ENCODE measurements around the gene MMP13.
"Not testable (repeated sequence)": the region's sequence is repeated elsewhere in the genome, so short reads cannot be mapped to it uniquely, and the experiment has no call there.

MMP13 gene

DNA sequence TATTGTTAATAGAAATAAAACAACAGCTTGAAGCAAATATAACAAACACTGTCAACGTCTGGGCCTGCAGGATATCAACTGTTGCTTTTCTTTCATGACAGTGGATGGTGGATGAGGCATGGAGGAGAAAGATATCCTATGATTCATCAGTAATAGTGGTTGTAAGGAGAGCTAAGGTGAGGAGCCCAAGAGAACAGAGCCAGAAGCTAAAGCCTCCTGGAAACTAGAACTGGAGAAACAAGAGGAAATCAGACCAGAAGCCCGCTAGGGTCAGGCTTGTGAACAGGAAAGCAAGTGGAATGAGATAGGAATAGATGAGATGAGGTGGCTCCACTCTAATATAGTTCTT lies 43.1 kb downstream of the MMP13 start:
- TF ChIP-seq, protein P1, sequence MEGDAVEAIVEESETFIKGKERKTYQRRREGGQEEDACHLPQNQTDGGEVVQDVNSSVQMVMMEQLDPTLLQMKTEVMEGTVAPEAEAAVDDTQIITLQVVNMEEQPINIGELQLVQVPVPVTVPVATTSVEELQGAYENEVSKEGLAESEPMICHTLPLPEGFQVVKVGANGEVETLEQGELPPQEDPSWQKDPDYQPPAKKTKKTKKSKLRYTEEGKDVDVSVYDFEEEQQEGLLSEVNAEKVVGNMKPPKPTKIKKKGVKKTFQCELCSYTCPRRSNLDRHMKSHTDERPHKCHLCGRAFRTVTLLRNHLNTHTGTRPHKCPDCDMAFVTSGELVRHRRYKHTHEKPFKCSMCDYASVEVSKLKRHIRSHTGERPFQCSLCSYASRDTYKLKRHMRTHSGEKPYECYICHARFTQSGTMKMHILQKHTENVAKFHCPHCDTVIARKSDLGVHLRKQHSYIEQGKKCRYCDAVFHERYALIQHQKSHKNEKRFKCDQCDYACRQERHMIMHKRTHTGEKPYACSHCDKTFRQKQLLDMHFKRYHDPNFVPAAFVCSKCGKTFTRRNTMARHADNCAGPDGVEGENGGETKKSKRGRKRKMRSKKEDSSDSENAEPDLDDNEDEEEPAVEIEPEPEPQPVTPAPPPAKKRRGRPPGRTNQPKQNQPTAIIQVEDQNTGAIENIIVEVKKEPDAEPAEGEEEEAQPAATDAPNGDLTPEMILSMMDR (conservative IDR thresholded peaks at IDR 0.05; ENCODE audit: low read depth, low read length), result no peak
- Histone ChIP-seq H3K27me3 (ENCODE audit: insufficient read depth, low read depth) (no peaks in the 10 kb centered on the region), H3K27ac (no peak overlapping the region), H2AFZ (ENCODE audit: low read depth) (no peak overlapping the region), H3K79me2 (ENCODE audit: insufficient read depth, low read depth) (no peaks in the 10 kb centered on the region), H3K9ac (no peak overlapping the region), H3K4me2 (no peak overlapping the region), H4K20me1 (ENCODE audit: insufficient read depth) (no peaks in the 10 kb centered on the region), H3K36me3 (ENCODE audit: insufficient read depth) (no peaks in the 10 kb centered on the region), H3K4me1 (ENCODE audit: low read depth, poor library complexity, severe bottlenecking) (no peaks in the 10 kb centered on the region), H3K4me3 (IDR thresholded peaks at IDR 0.05; ENCODE audit: insufficient read depth, low read depth, low read length) (no peak overlapping the region)

GRCh38 chr11:102911758-102912481 lies 43.6 kb downstream of the MMP13 start:
- H3K79me2 ChIP-seq (ENCODE audit: insufficient read depth, low read depth), result no peaks in the 10 kb centered on the region
- no peak overlapping the region for H3K4me3 ChIP-seq (IDR thresholded peaks at IDR 0.05; ENCODE audit: insufficient read depth, low read depth, low read length)
- no peaks in the 10 kb centered on the region for H3K36me3 ChIP-seq (ENCODE audit: insufficient read depth)
- H3K27me3 ChIP-seq (ENCODE audit: insufficient read depth, low read depth), result no peaks in the 10 kb centered on the region
- no peak overlapping the region for H3K4me2 ChIP-seq
- TF ChIP-seq, protein P1 (conservative IDR thresholded peaks at IDR 0.05; ENCODE audit: low read depth, low read length), result no peak
- no peaks in the 10 kb centered on the region for H3K4me1 ChIP-seq (ENCODE audit: low read depth, poor library complexity, severe bottlenecking)
- H4K20me1 ChIP-seq (ENCODE audit: insufficient read depth), result no peaks in the 10 kb centered on the region
- no peak overlapping the region for H3K27ac ChIP-seq
- no peak overlapping the region for H3K9ac ChIP-seq
- no peak overlapping the region for H2AFZ ChIP-seq (ENCODE audit: low read depth)

GRCh38 chr11:102905848-102906247 lies 49.7 kb downstream of the MMP13 start:
- not testable (repeated sequence) for H3K27ac ChIP-seq; H4K20me1 ChIP-seq (ENCODE audit: insufficient read depth); H3K79me2 ChIP-seq (ENCODE audit: insufficient read depth, low read depth); H3K27me3 ChIP-seq (ENCODE audit: insufficient read depth, low read depth); H3K9ac ChIP-seq; H3K36me3 ChIP-seq (ENCODE audit: insufficient read depth); H2AFZ ChIP-seq (ENCODE audit: low read depth); H3K4me1 ChIP-seq (ENCODE audit: low read depth, poor library complexity, severe bottlenecking); H3K4me3 ChIP-seq (IDR thresholded peaks at IDR 0.05; ENCODE audit: insufficient read depth, low read depth, low read length); H3K4me2 ChIP-seq

GRCh38 chr11:102903895-102904294 lies 51.6 kb downstream of the MMP13 start:
- not testable (repeated sequence) for H2AFZ ChIP-seq (ENCODE audit: low read depth); H3K4me1 ChIP-seq (ENCODE audit: low read depth, poor library complexity, severe bottlenecking); H3K27ac ChIP-seq; H3K4me3 ChIP-seq (IDR thresholded peaks at IDR 0.05; ENCODE audit: insufficient read depth, low read depth, low read length); H4K20me1 ChIP-seq (ENCODE audit: insufficient read depth); H3K4me2 ChIP-seq; H3K36me3 ChIP-seq (ENCODE audit: insufficient read depth); H3K79me2 ChIP-seq (ENCODE audit: insufficient read depth, low read depth); H3K27me3 ChIP-seq (ENCODE audit: insufficient read depth, low read depth); H3K9ac ChIP-seq

DNA sequence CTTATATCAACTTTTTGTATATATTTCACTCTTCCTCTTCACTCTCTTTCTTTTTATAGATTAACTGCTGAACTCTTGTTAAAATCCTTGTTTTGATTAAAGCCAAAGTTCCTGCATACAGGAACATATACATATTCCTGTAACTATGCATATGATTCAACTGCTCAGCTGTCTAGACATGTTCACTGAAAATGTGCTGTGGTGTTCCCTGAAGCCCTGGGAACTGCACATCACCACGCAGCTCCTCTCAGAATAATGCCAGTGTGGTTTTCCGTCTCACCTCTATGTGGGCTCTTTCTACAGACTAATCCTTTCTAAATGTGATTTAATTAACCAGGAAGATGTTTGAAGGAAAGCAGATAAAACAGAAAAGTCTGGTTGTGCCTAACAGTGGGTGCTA lies 55.2 kb downstream of the MMP13 start:
- Histone ChIP-seq H3K4me1 (ENCODE audit: low read depth, poor library complexity, severe bottlenecking) (no peaks in the 10 kb centered on the region), H3K27me3 (ENCODE audit: insufficient read depth, low read depth) (no peaks in the 10 kb centered on the region), H3K9ac (no peak overlapping the region), H2AFZ (ENCODE audit: low read depth) (no peak overlapping the region), H3K27ac (no peak overlapping the region), H3K4me3 (IDR thresholded peaks at IDR 0.05; ENCODE audit: insufficient read depth, low read depth, low read length) (no peak overlapping the region), H3K79me2 (ENCODE audit: insufficient read depth, low read depth) (no peaks in the 10 kb centered on the region), H3K4me2 (no peak overlapping the region), H4K20me1 (ENCODE audit: insufficient read depth) (no peaks in the 10 kb centered on the region), H3K36me3 (ENCODE audit: insufficient read depth) (no peaks in the 10 kb centered on the region)
- TF ChIP-seq, protein P1 (conservative IDR thresholded peaks at IDR 0.05; ENCODE audit: low read depth, low read length), result no peak

Measured in KMS-11 (cell line).